ENCODE measurements around the gene LMBRD1.

LMBRD1 gene

GRCh38 chr6:69812746-69813427, 16.1 kb upstream of the LMBRD1 start (continued):
- TF ChIP-seq BCL11A (tag by site-specific recombination; IDR thresholded peaks at IDR 0.05; ENCODE audit: low read depth) (no peak), ZBTB8A (tag by site-specific recombination; IDR thresholded peaks at IDR 0.05) (no peak), ZFP37 (tag by site-specific recombination; IDR thresholded peaks at IDR 0.05) (no peak), ZNF138 (tag by site-specific recombination; IDR thresholded peaks at IDR 0.05; ENCODE audit: borderline replicate concordance) (no peak), YY2 (tag by site-specific recombination; IDR thresholded peaks at IDR 0.05) (no peak), ZNF639 (tag by site-specific recombination; IDR thresholded peaks at IDR 0.05) (no peak)

- Histone ChIP-seq H3K36me3 (ENCODE audit: control insufficient read depth in 2 of 2, insufficient read depth in 1 of 2, low read length in 2 of 2) (no peaks in the 10 kb centered on the region), H3K9me3 (ENCODE audit: control insufficient read depth, insufficient read depth, low read depth, low read length) (no peaks in the 10 kb centered on the region), H3K27ac (ENCODE audit: extremely low read depth, low read depth, low read length) (no peak overlapping the region), H3K4me1 (ENCODE audit: control insufficient read depth, insufficient read depth, low read length) (no peaks in the 10 kb centered on the region), H3K4me3 (ENCODE audit: low read depth, low read length) (no peak overlapping the region)
- POLR2A ChIA-PET, result no interaction called here
- CTCF ChIA-PET, result interaction anchor here (0.6 to 1.1 kb wide), 6 partner anchors 10 to 43 kb away, joined by 3 to 5 read pairs (median 4); no protein-coding TSS in a partner anchor
- no peak for TF ChIP-seq ZNF707 (tag by site-specific recombination; IDR thresholded peaks at IDR 0.05)
- TF ChIP-seq GLIS2 (tag by site-specific recombination; IDR thresholded peaks at IDR 0.05), result no peak
- TF ChIP-seq PBX3 (CRISPR knock-in tag; IDR thresholded peaks at IDR 0.05), result no peak
- TF ChIP-seq ZSCAN23 (tag by site-specific recombination; IDR thresholded peaks at IDR 0.05), result no peak
- no peak for TF ChIP-seq ZNF610 (tag by site-specific recombination; IDR thresholded peaks at IDR 0.05; ENCODE audit: borderline replicate concordance)
- TF ChIP-seq SCRT1 (tag by site-specific recombination; IDR thresholded peaks at IDR 0.05; ENCODE audit: borderline replicate concordance), result no peak
- no peak for TF ChIP-seq ZNF645 (tag by site-specific recombination; IDR thresholded peaks at IDR 0.05)
Measured at GRCh38 chr6:69802995-69803394, 6.2 kb upstream of the LMBRD1 start.

- Histone ChIP-seq H3K4me3 (ENCODE audit: low read depth, low read length) (no peak overlapping the region), H3K36me3 (ENCODE audit: control insufficient read depth in 2 of 2, insufficient read depth in 1 of 2, low read length in 2 of 2) (no peaks in the 10 kb centered on the region), H3K27ac (ENCODE audit: extremely low read depth, low read depth, low read length) (no peak overlapping the region), H3K4me1 (ENCODE audit: control insufficient read depth, insufficient read depth, low read length) (no peaks in the 10 kb centered on the region), H3K9me3 (ENCODE audit: control insufficient read depth, insufficient read depth, low read depth, low read length) (no peaks in the 10 kb centered on the region)
- POLR2A ChIA-PET, result no interaction called here
- CTCF ChIA-PET, result interaction anchor here (0.6 kb wide), 1 partner anchor 49 kb away, joined by 3 read pairs; no protein-coding TSS in a partner anchor
- no peak for TF ChIP-seq ZSCAN16 (tag by site-specific recombination; IDR thresholded peaks at IDR 0.05)
- no peak for TF ChIP-seq ZNF473 (tag by site-specific recombination; IDR thresholded peaks at IDR 0.05)
- TF ChIP-seq ZSCAN18 (tag by site-specific recombination; IDR thresholded peaks at IDR 0.05), result no peak
- no peak for TF ChIP-seq IKZF3 (tag by site-specific recombination; IDR thresholded peaks at IDR 0.05)
- no peak for TF ChIP-seq KLF16 (tag by site-specific recombination; IDR thresholded peaks at IDR 0.05)
- no peak for TF ChIP-seq MEIS1 (CRISPR knock-in tag; IDR thresholded peaks at IDR 0.05; ENCODE audit: borderline replicate concordance)
- no peak for TF ChIP-seq ZBTB20 (tag by site-specific recombination; IDR thresholded peaks at IDR 0.05)
- TF ChIP-seq GFI1B (tag by site-specific recombination; IDR thresholded peaks at IDR 0.05), result no peak
- TF ChIP-seq ZBTB8A (tag by site-specific recombination; IDR thresholded peaks at IDR 0.05), result no peak
Measured at GRCh38 chr6:69801711-69802110, 4.9 kb upstream of the LMBRD1 start.
